Psoas muscle (tissue), 8 donors: ENCODE results near the gene FSD1. TPM values are rescaled to one million over a fixed set of nuclear protein-coding genes. Genes with fewer than 3 reads are reported as not detected.

ENCODE experiments used
- ATAC-seq, 4 donors: fragments of 200-7000 bp; cut with Tn5 transposase; one replicate each; pipeline ENCODE4 v1.9.1; 2020; ENCODE audit warnings: moderate library complexity in 3 of 4, mild to moderate bottlenecking in 2 of 4
- DNase-seq, 2 donors: peaks; one replicate each; pipeline ENCODE4 v3.0.0-alpha.2; 2020
- H3K27ac ChIP-seq: fragments of 200-600 bp; one replicate; pipeline ENCODE4 v1.8.0; 2022
- H3K27me3 ChIP-seq, 3 donors: fragments of 200-600 bp in 1 of 3; one replicate each; pipeline versions ENCODE4 v1.6.1 to v1.8.0; 2013 to 2022; ENCODE audit warnings: low read length in 2 of 3, mild to moderate bottlenecking in 2 of 3, moderate library complexity in 1 of 3; ENCODE audit not compliant: insufficient read depth in 3 of 3
- H3K36me3 ChIP-seq, 2 donors: fragments of 200-600 bp in 1 of 2; one replicate each; pipeline versions ENCODE4 v1.6.1 to v1.8.0; 2013 to 2022; ENCODE audit warnings: low read depth in 1 of 2, mild to moderate bottlenecking in 1 of 2, moderate library complexity in 1 of 2; ENCODE audit not compliant: insufficient read depth in 1 of 2
- H3K4me1 ChIP-seq: fragments of 200-600 bp; one replicate; pipeline ENCODE4 v1.8.0; 2022
- H3K4me3 ChIP-seq: fragments of 200-600 bp; one replicate; pipeline ENCODE4 v1.8.0; 2022; ENCODE audit warnings: mild to moderate bottlenecking
- H3K9me3 ChIP-seq: fragments of 200-600 bp; one replicate; pipeline ENCODE4 v1.8.0; 2022
- whole genome bisulfite sequencing, 3 donors: extraction: QIAGEN DNeasy Blood & Tissue Kit; methylation state at CpG; one replicate each; pipeline versions ENCODE4 v1.1.6 to v1.1.7; 2013; 5-methylcytosine and 5-hydroxymethylcytosine counted together
- intact Hi-C, 2 donors: fragments of 100-400 bp; cut with DNase I; formaldehyde crosslinking; loops; one replicate each; pipeline versions ENCODE4 v1.11.0 to v1.14.2; 2022
- polyA plus RNA-seq, 3 donors: library from polyadenylated mRNA; stranded (reverse); fragments of 200-250 nt; gene quantifications; one replicate each; pipeline ENCODE4 v1.2.3, GENCODE V29; 2013
- total RNA-seq, 4 donors: library from RNA; stranded (reverse); fragmentation: NEBNext Ultra II Directional in 2 of 4; extraction: Animal tissue kit (Norgen Biotek cat#: 25700) in 2 of 4; gene quantifications; one replicate each; pipeline versions ENCODE4 v1.2.1 to v1.2.4, GENCODE V29; 2021 to 2023
- TF ChIP-seq, protein P1 (sequence below): fragments of 200-600 bp; IDR thresholded peaks from one replicate; pipeline ENCODE4 v1.8.0; 2022; ENCODE audit warnings: antibody characterized with exemption
- donor health status: healthy with polysubstance abuse.
- donor health status: DM: no; HTN: no; CAD: no; lungs with moderate emphysema.
- donor health status: Bipolar disorder and iron deficiency.
- donor health status: healthy.
- donor health status: DM: yes; HTN: yes; CAD: no.
- donor health status: DM: no; HTN: no; CAD: no.
- donor health status: DM: no; HTN: no; CAD: no.
- donor health status: DM: yes; HTN: yes; CAD: no.

Gene FSD1
- total and polyA plus RNA-seq, 7 donors, result 0.08 TPM; not detected in 6

DNA sequence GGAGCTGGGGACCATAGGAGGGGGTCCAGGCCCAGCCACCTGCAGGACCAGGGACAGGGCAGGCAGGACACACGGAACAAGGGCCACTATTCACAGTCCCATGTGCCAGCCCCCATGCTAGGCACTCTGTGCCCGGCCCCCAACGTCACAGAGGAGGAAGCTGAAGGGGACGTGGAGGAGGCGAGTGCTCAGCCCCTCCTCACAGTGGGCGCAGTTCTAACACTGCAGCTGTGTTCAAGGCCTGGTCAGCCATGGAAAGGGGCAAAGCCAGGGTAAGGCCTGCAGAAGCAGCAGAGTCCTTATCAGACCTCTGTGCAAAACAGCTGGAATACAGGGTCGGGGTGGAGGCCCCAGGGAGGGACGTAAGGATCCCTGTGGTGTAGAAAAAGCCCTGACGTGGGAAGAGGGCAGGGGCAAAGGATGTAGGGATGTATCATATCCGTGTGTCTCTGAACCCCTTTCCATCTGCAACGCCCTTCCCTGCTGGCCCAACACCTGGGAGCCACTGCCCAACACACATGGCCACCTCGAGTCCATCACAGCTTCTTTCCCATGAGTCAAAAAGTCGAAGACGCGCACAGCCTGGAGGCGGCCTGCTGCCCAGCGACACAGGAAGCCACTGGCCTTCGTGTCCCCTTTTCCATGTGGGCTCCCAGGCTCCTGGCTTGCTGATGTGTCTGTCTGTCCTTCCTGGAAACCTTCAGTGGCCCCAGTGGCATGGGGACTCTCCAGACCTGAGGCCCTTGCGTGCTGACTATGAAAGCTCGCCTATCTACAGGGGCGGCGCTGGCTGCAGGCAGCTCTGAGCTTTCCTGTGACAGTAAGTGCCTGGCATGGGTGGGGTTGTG lies 68.0 kb downstream of the FSD1 start:
- intact Hi-C loops, result no loop called here
- Histone ChIP-seq H3K27ac (peak overlapping the region; percentile 85), H3K4me3 (no peak overlapping the region), H3K27me3 (no peaks in the 10 kb centered on the region), H3K4me1 (peaks cover 99% of the 10 kb centered on the region), H3K36me3 (no peaks in the 10 kb centered on the region), H3K9me3 (no peaks in the 10 kb centered on the region)
- ATAC-seq (no peak), DNase-seq (peak in 1 of 2 donors; percentile 22)
- 77 to 83% (median 78%) methylated on average over 22 of the region's 22 CpGs for WGBS, 3 donors
- TF ChIP-seq, protein P1, sequence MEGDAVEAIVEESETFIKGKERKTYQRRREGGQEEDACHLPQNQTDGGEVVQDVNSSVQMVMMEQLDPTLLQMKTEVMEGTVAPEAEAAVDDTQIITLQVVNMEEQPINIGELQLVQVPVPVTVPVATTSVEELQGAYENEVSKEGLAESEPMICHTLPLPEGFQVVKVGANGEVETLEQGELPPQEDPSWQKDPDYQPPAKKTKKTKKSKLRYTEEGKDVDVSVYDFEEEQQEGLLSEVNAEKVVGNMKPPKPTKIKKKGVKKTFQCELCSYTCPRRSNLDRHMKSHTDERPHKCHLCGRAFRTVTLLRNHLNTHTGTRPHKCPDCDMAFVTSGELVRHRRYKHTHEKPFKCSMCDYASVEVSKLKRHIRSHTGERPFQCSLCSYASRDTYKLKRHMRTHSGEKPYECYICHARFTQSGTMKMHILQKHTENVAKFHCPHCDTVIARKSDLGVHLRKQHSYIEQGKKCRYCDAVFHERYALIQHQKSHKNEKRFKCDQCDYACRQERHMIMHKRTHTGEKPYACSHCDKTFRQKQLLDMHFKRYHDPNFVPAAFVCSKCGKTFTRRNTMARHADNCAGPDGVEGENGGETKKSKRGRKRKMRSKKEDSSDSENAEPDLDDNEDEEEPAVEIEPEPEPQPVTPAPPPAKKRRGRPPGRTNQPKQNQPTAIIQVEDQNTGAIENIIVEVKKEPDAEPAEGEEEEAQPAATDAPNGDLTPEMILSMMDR, result no peak

GRCh38 chr19:4373013-4373367 lies 68.6 kb downstream of the FSD1 start:
- peak overlapping the region; percentile 85 for H3K27ac ChIP-seq
- H3K4me3 ChIP-seq, result no peak overlapping the region
- 48 to 63% (median 54%) methylated on average over 8 of the region's 8 CpGs for WGBS, 3 donors
- ATAC-seq (no peak), DNase-seq (peak in 1 of 2 donors; percentile 10)
- TF ChIP-seq, protein P1, result no peak
- no peaks in the 10 kb centered on the region for H3K27me3 ChIP-seq
- H3K4me1 ChIP-seq, result peaks cover 98% of the 10 kb centered on the region
- H3K9me3 ChIP-seq, result no peaks in the 10 kb centered on the region
- H3K36me3 ChIP-seq, result no peaks in the 10 kb centered on the region
- intact Hi-C loops, result no loop called here

Other genes starting within 250 kb of the FSD1 start
- gene ZBTB7A, start 237.7 kb upstream of the FSD1 start, total RNA-seq, result 10 to 100 TPM; 25.7 to 55.9 (median 45.7) TPM
- 10 to 100 TPM; 18.5 to 20.3 (median 20.0) TPM for gene ZBTB7A, start 237.7 kb upstream of the FSD1 start, polyA plus RNA-seq
- gene MAP2K2, start 180.5 kb upstream of the FSD1 start, total RNA-seq, result 100 to 1,000 TPM; 136 to 192 (median 151) TPM
- 100 to 1,000 TPM; 189 to 290 (median 207) TPM for gene MAP2K2, start 180.5 kb upstream of the FSD1 start, polyA plus RNA-seq
- gene CREB3L3, start 151.0 kb upstream of the FSD1 start, total RNA-seq, result not detected
- under 1 TPM in 2 of 3 donors, not detected in 1; 0.04 to 0.22 TPM for gene CREB3L3, start 151.0 kb upstream of the FSD1 start, polyA plus RNA-seq
- 10 to 100 TPM in 3 of 4 donors, 1 to 10 TPM in 1; 8.4 to 13.1 (median 11.4) TPM for gene SIRT6, start 122.0 kb upstream of the FSD1 start, total RNA-seq
- gene SIRT6, start 122.0 kb upstream of the FSD1 start, polyA plus RNA-seq, result 10 to 100 TPM; 15.0 to 23.5 (median 22.9) TPM
- 1 to 10 TPM in 2 of 4 donors, under 1 TPM in 2; 0.36 to 2.7 (median 0.84) TPM for gene ANKRD24, start 121.9 kb upstream of the FSD1 start, total RNA-seq
- gene ANKRD24, start 121.9 kb upstream of the FSD1 start, polyA plus RNA-seq, result under 1 TPM; 0.34 to 0.74 (median 0.41) TPM
- under 1 TPM; 0.48 to 0.64 (median 0.58) TPM for gene EBI3, start 75.1 kb upstream of the FSD1 start, total RNA-seq
- gene EBI3, start 75.1 kb upstream of the FSD1 start, polyA plus RNA-seq, result under 1 TPM; 0.19 to 0.77 (median 0.27) TPM
- 10 to 100 TPM; 11.7 to 21.6 (median 14.5) TPM for gene YJU2, start 57.5 kb upstream of the FSD1 start, total RNA-seq
- gene YJU2, start 57.5 kb upstream of the FSD1 start, polyA plus RNA-seq, result 10 to 100 TPM; 17.7 to 39.9 (median 27.4) TPM
- 1 to 10 TPM in 1 of 4 donors, under 1 TPM in 2, not detected in 1; 0.42 to 1.6 (median 0.61) TPM for gene SHD, start 25.3 kb upstream of the FSD1 start, total RNA-seq
- gene SHD, start 25.3 kb upstream of the FSD1 start, polyA plus RNA-seq, result 1 to 10 TPM in 1 of 3 donors, under 1 TPM in 2; 0.04 to 2.1 (median 0.08) TPM
- gene TMIGD2, start 2.2 kb upstream of the FSD1 start, total RNA-seq, result under 1 TPM in 1 of 4 donors, not detected in 3; 0.20 TPM
- gene TMIGD2, start 2.2 kb upstream of the FSD1 start, polyA plus RNA-seq, result under 1 TPM in 2 of 3 donors, not detected in 1; 0.10 to 0.18 TPM
- 1 to 10 TPM in 2 of 4 donors, under 1 TPM in 2; 0.60 to 3.7 (median 1.2) TPM for gene STAP2, start 34.2 kb downstream of the FSD1 start, total RNA-seq
- gene STAP2, start 34.2 kb downstream of the FSD1 start, polyA plus RNA-seq, result 1 to 10 TPM in 1 of 3 donors, under 1 TPM in 2; 0.31 to 1.2 (median 0.53) TPM
- 10 to 100 TPM; 10.3 to 16.4 (median 13.2) TPM for gene MPND, start 39.0 kb downstream of the FSD1 start, total RNA-seq
- gene MPND, start 39.0 kb downstream of the FSD1 start, polyA plus RNA-seq, result 10 to 100 TPM in 1 of 3 donors, 1 to 10 TPM in 2; 7.4 to 12.4 (median 9.7) TPM
- 10 to 100 TPM; 16.0 to 26.6 (median 21.6) TPM for gene SH3GL1, start 95.9 kb downstream of the FSD1 start, total RNA-seq
- gene SH3GL1, start 95.9 kb downstream of the FSD1 start, polyA plus RNA-seq, result 10 to 100 TPM; 18.2 to 85.6 (median 27.1) TPM
- 10 to 100 TPM in 1 of 4 donors, 1 to 10 TPM in 3; 5.6 to 10.3 (median 7.7) TPM for gene CHAF1A, start 98.0 kb downstream of the FSD1 start, total RNA-seq
- gene CHAF1A, start 98.0 kb downstream of the FSD1 start, polyA plus RNA-seq, result 10 to 100 TPM in 1 of 3 donors, 1 to 10 TPM in 2; 5.9 to 12.8 (median 6.4) TPM
- 100 to 1,000 TPM; 120 to 170 (median 132) TPM for gene UBXN6, start 153.2 kb downstream of the FSD1 start, total RNA-seq
- 100 to 1,000 TPM; 110 to 274 (median 191) TPM for gene UBXN6, start 153.2 kb downstream of the FSD1 start, polyA plus RNA-seq
- 10 to 100 TPM; 32.3 to 47.7 (median 39.5) TPM for gene HDGFL2, start 167.7 kb downstream of the FSD1 start, total RNA-seq
- gene HDGFL2, start 167.7 kb downstream of the FSD1 start, polyA plus RNA-seq, result 10 to 100 TPM; 33.4 to 56.4 (median 51.3) TPM
- 100 to 1,000 TPM; 115 to 309 (median 183) TPM for gene PLIN4, start 213.9 kb downstream of the FSD1 start, total RNA-seq
- gene PLIN4, start 213.9 kb downstream of the FSD1 start, polyA plus RNA-seq, result 10 to 100 TPM; 29.0 to 97.8 (median 50.4) TPM
- 100 to 1,000 TPM in 2 of 4 donors, 10 to 100 TPM in 2; 61.7 to 143 (median 118) TPM for gene PLIN5, start 230.6 kb downstream of the FSD1 start, total RNA-seq
- 10 to 100 TPM; 14.5 to 96.8 (median 22.8) TPM for gene PLIN5, start 230.6 kb downstream of the FSD1 start, polyA plus RNA-seq
- 1 to 10 TPM in 1 of 4 donors, under 1 TPM in 2, not detected in 1; 0.42 to 1.8 (median 0.53) TPM for gene LRG1, start 235.4 kb downstream of the FSD1 start, total RNA-seq
- gene LRG1, start 235.4 kb downstream of the FSD1 start, polyA plus RNA-seq, result under 1 TPM; 0.09 to 0.42 (median 0.15) TPM